Measurements from ENCODE around the gene ANP32A.

ANP32A gene

DNA sequence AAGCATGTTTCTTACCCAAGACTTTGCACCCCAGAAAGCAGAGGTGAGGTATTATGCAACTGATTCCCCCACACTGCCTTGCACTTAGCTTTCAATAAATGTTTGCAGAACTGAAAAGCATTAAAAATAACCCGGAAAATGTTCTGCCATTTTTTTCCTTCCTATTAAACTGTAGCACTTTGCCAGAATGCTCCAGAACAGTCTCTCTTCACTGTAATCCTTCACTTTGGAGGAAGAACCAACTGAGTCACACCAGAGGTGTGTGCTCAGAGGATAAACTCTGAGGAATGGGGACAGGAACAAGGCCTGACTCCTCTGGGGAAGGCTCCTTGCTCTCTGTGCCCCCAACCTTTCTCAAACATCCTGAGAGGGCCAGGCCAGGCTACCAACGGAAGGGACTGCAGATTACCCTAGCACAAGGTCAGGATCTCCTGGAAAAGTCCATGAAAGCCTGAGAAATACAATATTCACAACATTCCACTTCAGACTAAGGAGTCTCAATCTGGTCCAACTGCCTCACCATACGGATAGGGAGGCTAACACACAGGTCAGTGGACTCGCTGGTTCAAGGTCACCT lies 19.0 kb downstream of the ANP32A start:
- Histone ChIP-seq H3K27ac (ENCODE audit: low read depth, low read length) (no peak overlapping the region), H3K9ac (ENCODE audit: low read length in 5 of 5) (peak overlapping the region in 1 of 5 donors; percentile 19), H3K36me3 (ENCODE audit: control insufficient read depth in 5 of 5, insufficient read depth in 5 of 5, low read length in 5 of 5) (peaks cover 0 to 7% (median 3%) of the 10 kb centered on the region in 5 donors), H3K4me3 (ENCODE audit: low read depth in 1 of 5, low read length in 5 of 5) (no peak overlapping the region), H3K9me3 (ENCODE audit: control insufficient read depth in 5 of 5, low read length in 5 of 5) (no peaks in the 10 kb centered on the region), H3K4me1 (ENCODE audit: control insufficient read depth in 5 of 5, insufficient read depth in 5 of 5, low read length in 5 of 5) (peaks cover 4 to 46% (median 38%) of the 10 kb centered on the region in 5 donors), H3K27me3 (ENCODE audit: control insufficient read depth in 5 of 5, insufficient read depth in 4 of 5, low read length in 5 of 5) (no peaks in the 10 kb centered on the region)

DNA sequence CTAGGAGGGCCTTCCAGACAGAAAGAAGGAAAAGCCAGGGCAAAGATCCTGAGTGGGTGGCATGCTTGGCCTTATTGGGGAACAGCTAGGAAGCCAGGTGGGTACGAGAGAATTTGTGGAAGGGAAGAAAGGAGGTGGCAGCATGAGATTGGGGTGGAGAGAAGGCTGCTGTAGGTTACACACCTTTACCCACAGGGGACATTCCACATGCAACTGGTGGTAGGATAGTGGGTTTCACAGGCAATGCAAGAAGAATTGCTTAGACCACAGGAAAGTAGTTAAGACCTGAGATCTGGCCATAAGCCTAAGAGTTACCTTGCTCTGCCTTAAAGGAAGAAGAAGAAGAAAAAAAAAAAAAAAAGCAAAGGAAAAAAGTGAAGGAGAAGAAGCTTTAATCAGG lies 19.8 kb downstream of the ANP32A start:
- Histone ChIP-seq H3K9ac (ENCODE audit: low read length in 5 of 5) (peak overlapping the region in 1 of 5 donors; percentile 12), H3K4me1 (ENCODE audit: control insufficient read depth in 5 of 5, insufficient read depth in 5 of 5, low read length in 5 of 5) (peaks cover 7 to 47% (median 40%) of the 10 kb centered on the region in 5 donors), H3K36me3 (ENCODE audit: control insufficient read depth in 5 of 5, insufficient read depth in 5 of 5, low read length in 5 of 5) (peaks cover 0 to 6% (median 3%) of the 10 kb centered on the region in 5 donors), H3K9me3 (ENCODE audit: control insufficient read depth in 5 of 5, low read length in 5 of 5) (no peaks in the 10 kb centered on the region), H3K4me3 (ENCODE audit: low read depth in 1 of 5, low read length in 5 of 5) (no peak overlapping the region), H3K27me3 (ENCODE audit: control insufficient read depth in 5 of 5, insufficient read depth in 4 of 5, low read length in 5 of 5) (no peaks in the 10 kb centered on the region), H3K27ac (ENCODE audit: low read depth, low read length) (no peak overlapping the region)

DNA sequence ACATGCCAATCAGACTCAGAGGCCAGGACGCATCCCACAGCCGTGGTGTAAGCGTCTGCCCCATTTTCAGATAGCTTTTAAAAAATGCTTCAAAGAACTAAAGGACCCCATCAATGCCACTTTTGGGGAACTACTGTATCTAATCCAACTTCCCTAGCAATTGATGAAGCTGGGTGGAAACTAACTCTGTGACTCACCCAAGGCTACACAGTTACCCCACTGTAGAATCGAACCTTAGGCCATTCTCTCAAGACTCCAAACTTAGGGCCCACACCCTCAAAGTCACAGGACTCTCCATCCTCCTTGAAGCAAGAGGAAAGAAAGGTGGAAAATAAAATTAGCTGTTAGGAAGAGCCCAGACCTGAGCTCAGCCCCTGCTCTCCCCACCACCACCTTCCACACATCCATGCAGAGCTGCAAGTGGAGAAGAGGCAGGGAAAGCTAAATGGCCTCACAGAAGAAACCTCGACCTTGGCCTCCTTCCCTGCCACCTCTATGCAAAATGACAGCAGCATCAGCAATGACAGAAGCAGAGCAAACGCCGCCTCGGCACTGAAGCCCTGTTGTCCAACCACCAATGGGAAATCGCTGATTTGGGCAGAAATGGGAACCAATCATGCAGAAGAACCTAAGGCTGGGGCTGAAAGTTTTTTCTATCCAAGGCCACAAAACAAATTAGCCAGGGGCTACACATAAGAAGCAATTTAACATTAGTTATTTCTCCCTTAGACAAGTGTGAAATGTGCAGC lies 22.2 kb downstream of the ANP32A start:
- H3K9ac ChIP-seq (ENCODE audit: low read length in 5 of 5) = peak overlapping the region in 1 of 5 donors; percentile 7
- no peaks in the 10 kb centered on the region for H3K27me3 ChIP-seq (ENCODE audit: control insufficient read depth in 5 of 5, insufficient read depth in 4 of 5, low read length in 5 of 5)
- H3K4me1 ChIP-seq (ENCODE audit: control insufficient read depth in 5 of 5, insufficient read depth in 5 of 5, low read length in 5 of 5) = peaks cover 12 to 69% (median 64%) of the 10 kb centered on the region in 5 donors
- H3K9me3 ChIP-seq (ENCODE audit: control insufficient read depth in 5 of 5, low read length in 5 of 5) = no peaks in the 10 kb centered on the region
- no peak overlapping the region for H3K4me3 ChIP-seq (ENCODE audit: low read depth in 1 of 5, low read length in 5 of 5)
- H3K36me3 ChIP-seq (ENCODE audit: control insufficient read depth in 5 of 5, insufficient read depth in 5 of 5, low read length in 5 of 5) = peaks cover 0 to 6% (median 0%) of the 10 kb centered on the region in 5 donors
- peak overlapping the region; percentile 61 for H3K27ac ChIP-seq (ENCODE audit: low read depth, low read length)

DNA sequence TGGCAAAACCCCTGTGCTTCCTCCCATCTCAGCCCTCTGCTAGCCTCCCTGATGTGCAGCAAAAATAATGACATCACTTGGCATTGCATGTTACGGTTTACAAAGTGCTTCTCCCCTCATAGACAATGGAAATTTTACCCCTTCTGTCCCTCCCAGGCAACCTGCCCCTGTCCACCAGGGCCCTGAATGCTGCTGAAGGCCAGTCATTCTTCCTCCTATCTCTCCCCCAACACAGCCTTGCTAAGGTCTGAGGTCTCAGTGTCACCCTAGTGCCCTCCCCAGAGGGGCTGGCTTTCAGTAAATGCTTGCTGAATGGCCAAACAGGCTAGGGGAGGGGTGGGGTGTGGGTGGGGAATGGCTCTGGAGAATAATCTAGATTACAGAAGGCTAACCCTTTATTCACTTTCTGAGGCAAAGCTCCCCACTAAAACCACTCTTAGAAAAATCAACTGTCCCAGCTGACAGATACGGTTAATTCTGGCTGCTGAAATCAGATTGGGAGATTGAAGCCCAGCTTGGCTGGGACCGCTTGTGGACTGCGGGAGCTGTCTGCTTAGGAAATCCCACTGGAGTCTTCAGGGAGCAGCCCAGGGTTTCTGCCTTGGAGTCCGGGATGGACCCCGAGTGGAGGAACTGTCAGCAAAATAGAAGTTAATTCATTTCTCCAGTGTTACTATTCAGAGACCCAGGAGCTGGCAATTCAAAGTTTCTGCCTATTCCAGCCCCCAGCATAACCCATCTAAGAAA lies 22.9 kb downstream of the ANP32A start:
- Histone ChIP-seq H3K9ac (ENCODE audit: low read length in 5 of 5) (peak overlapping the region in 3 of 5 donors; percentile 2 to 26 (median 7)), H3K27ac (ENCODE audit: low read depth, low read length) (peak overlapping the region; percentile 61)

DNA sequence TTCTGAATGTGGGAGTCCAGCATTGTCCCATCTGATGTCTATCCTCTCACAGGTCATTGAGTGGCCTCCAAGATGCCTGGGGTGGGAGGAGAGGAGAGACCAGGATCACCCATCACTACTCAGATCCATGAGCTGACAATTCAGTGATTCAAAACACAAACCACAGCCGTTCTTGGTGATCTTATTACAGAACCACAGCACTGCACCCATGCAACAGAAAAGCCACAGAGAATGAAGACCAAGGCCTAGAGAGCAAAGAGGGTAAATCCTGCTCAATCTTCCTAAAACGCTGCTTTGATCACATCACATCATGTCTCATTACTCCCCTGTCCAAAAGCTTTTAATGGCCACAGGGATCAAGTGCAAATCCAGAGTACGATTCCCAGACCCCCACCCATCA lies 23.5 kb downstream of the ANP32A start:
- no peaks in the 10 kb centered on the region for H3K27me3 ChIP-seq (ENCODE audit: control insufficient read depth in 5 of 5, insufficient read depth in 4 of 5, low read length in 5 of 5)
- peak overlapping the region in 1 of 5 donors; percentile 2 for H3K9ac ChIP-seq (ENCODE audit: low read length in 5 of 5)
- H3K36me3 ChIP-seq (ENCODE audit: control insufficient read depth in 5 of 5, insufficient read depth in 5 of 5, low read length in 5 of 5) = peaks cover 0 to 3% (median 0%) of the 10 kb centered on the region in 5 donors
- H3K4me1 ChIP-seq (ENCODE audit: control insufficient read depth in 5 of 5, insufficient read depth in 5 of 5, low read length in 5 of 5) = peaks cover 12 to 81% (median 76%) of the 10 kb centered on the region in 5 donors
- H3K27ac ChIP-seq (ENCODE audit: low read depth, low read length) = peak overlapping the region; percentile 22
- H3K9me3 ChIP-seq (ENCODE audit: control insufficient read depth in 5 of 5, low read length in 5 of 5) = no peaks in the 10 kb centered on the region
- H3K4me3 ChIP-seq (ENCODE audit: low read depth in 1 of 5, low read length in 5 of 5) = no peak overlapping the region

More for the DNA sequence above, 22.9 kb downstream of the ANP32A start:
- H3K36me3 ChIP-seq (ENCODE audit: control insufficient read depth in 5 of 5, insufficient read depth in 5 of 5, low read length in 5 of 5) = peaks cover 0 to 3% (median 0%) of the 10 kb centered on the region in 5 donors
- H3K4me3 ChIP-seq (ENCODE audit: low read depth in 1 of 5, low read length in 5 of 5) = no peak overlapping the region
- H3K4me1 ChIP-seq (ENCODE audit: control insufficient read depth in 5 of 5, insufficient read depth in 5 of 5, low read length in 5 of 5) = peaks cover 12 to 75% (median 71%) of the 10 kb centered on the region in 5 donors
- no peaks in the 10 kb centered on the region for H3K27me3 ChIP-seq (ENCODE audit: control insufficient read depth in 5 of 5, insufficient read depth in 4 of 5, low read length in 5 of 5)
- H3K9me3 ChIP-seq (ENCODE audit: control insufficient read depth in 5 of 5, low read length in 5 of 5) = no peaks in the 10 kb centered on the region

DNA sequence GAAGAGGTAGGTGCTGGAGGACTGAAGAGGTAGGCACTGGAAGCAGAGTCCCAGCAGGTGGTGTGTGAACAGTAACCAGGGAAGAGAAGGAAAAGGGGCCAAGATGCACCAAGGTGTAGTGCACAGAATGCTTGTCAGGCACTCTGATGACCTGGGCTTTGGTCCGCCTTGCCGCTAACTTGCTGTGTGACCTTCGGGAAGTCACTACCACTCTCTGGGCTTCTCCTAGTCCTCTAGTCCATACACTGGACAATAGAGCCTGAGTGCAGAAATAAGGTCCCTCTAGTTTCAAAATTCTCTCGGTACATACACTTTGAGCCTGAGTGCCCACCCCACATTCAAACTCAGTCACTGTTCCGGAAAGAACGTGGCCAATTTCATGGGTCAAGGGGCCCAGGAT lies 24.1 kb downstream of the ANP32A start:
- no peak overlapping the region for H3K9ac ChIP-seq (ENCODE audit: low read length in 5 of 5)
- H3K36me3 ChIP-seq (ENCODE audit: control insufficient read depth in 5 of 5, insufficient read depth in 5 of 5, low read length in 5 of 5) = peaks cover 0 to 3% (median 0%) of the 10 kb centered on the region in 5 donors
- H3K4me1 ChIP-seq (ENCODE audit: control insufficient read depth in 5 of 5, insufficient read depth in 5 of 5, low read length in 5 of 5) = peaks cover 12 to 82% (median 76%) of the 10 kb centered on the region in 5 donors
- peak overlapping the region; percentile 22 for H3K27ac ChIP-seq (ENCODE audit: low read depth, low read length)
- H3K4me3 ChIP-seq (ENCODE audit: low read depth in 1 of 5, low read length in 5 of 5) = no peak overlapping the region
- no peaks in the 10 kb centered on the region for H3K27me3 ChIP-seq (ENCODE audit: control insufficient read depth in 5 of 5, insufficient read depth in 4 of 5, low read length in 5 of 5)
- H3K9me3 ChIP-seq (ENCODE audit: control insufficient read depth in 5 of 5, low read length in 5 of 5) = no peaks in the 10 kb centered on the region

DNA sequence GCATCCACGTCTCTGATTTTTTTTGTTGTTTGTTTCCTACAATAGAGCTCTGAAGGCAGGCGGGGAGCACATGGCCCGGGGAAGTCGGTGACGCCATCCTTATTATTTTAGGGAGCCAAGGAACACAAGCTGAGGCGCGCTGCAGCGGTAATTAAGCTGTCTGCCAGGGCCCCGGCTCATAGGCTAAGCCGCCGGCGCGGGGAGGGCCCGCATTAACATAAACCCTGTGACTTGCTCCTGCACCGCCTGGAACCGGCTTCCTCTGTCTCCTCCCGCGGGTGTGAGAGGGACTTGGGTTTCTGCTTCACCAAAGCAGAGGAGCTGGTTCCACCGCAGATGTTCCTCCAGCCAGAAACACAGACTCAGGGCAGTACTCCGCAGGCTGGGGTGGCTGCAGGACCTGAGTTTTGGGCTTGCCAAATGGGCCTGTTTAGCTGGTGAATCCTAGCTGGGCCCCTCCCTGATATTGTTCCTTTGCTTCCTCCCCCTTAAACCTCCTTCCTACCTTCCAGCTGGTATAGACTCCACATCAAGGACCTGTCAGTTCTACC lies 25.3 kb downstream of the ANP32A start:
- Histone ChIP-seq H3K4me1 (ENCODE audit: control insufficient read depth in 5 of 5, insufficient read depth in 5 of 5, low read length in 5 of 5) (peaks cover 15 to 91% (median 85%) of the 10 kb centered on the region in 5 donors), H3K36me3 (ENCODE audit: control insufficient read depth in 5 of 5, insufficient read depth in 5 of 5, low read length in 5 of 5) (peaks cover 0 to 3% (median 0%) of the 10 kb centered on the region in 5 donors), H3K9me3 (ENCODE audit: control insufficient read depth in 5 of 5, low read length in 5 of 5) (no peaks in the 10 kb centered on the region), H3K27ac (ENCODE audit: low read depth, low read length) (peak overlapping the region; percentile 67), H3K4me3 (ENCODE audit: low read depth in 1 of 5, low read length in 5 of 5) (peak overlapping the region; percentile 12 to 39 (median 25)), H3K27me3 (ENCODE audit: control insufficient read depth in 5 of 5, insufficient read depth in 4 of 5, low read length in 5 of 5) (no peaks in the 10 kb centered on the region), H3K9ac (ENCODE audit: low read length in 5 of 5) (peak overlapping the region; percentile 5 to 62 (median 32))

DNA sequence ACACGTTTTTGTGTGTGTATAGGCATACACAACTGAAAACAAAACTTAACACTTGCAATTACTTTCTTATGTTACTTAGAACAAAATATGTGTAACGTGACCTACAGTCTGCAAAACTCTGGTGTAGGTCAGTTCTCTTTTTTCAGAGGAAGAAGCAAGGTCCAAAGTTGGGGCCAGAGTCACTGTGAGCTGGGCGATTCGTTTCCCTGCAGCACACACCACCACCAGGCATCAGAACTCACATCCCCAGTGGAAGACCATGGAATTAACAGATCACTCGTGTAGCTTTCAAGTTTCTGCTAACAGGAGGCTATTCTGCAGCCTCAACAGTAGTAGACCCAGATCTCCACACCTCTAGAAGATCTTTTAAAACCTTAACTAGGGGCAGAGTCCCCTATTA lies 25.8 kb downstream of the ANP32A start:
- H3K9ac ChIP-seq (ENCODE audit: low read length in 5 of 5) = peak overlapping the region in 4 of 5 donors; percentile 6 to 57 (median 20)
- peak overlapping the region; percentile 12 to 39 (median 16) for H3K4me3 ChIP-seq (ENCODE audit: low read depth in 1 of 5, low read length in 5 of 5)
- peak overlapping the region; percentile 67 for H3K27ac ChIP-seq (ENCODE audit: low read depth, low read length)
- peaks cover 17 to 96% (median 90%) of the 10 kb centered on the region in 5 donors for H3K4me1 ChIP-seq (ENCODE audit: control insufficient read depth in 5 of 5, insufficient read depth in 5 of 5, low read length in 5 of 5)
- H3K36me3 ChIP-seq (ENCODE audit: control insufficient read depth in 5 of 5, insufficient read depth in 5 of 5, low read length in 5 of 5) = peaks cover 0 to 3% (median 0%) of the 10 kb centered on the region in 5 donors
- no peaks in the 10 kb centered on the region for H3K27me3 ChIP-seq (ENCODE audit: control insufficient read depth in 5 of 5, insufficient read depth in 4 of 5, low read length in 5 of 5)
- H3K9me3 ChIP-seq (ENCODE audit: control insufficient read depth in 5 of 5, low read length in 5 of 5) = no peaks in the 10 kb centered on the region

DNA sequence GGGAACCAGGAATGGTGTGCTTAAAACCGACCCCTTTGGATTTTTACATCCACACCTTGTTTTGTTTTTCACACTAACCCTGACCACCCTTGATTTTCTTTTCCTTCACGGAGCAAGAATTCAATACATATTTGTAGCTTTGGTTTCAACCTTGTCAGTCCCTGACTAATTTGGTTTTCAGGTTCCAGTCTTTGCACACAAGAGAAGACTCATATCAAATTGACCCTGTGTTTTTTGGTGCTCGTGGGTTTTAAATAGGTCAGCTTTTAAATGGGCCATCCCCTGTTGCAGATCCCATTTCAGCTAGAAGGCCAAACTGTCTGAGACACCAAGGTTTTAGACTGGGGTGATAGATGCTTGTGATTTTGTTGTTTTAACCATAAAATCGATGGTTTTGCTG lies 26.4 kb downstream of the ANP32A start:
- Histone ChIP-seq H3K36me3 (ENCODE audit: control insufficient read depth in 5 of 5, insufficient read depth in 5 of 5, low read length in 5 of 5) (peaks cover 0 to 3% (median 0%) of the 10 kb centered on the region in 5 donors), H3K9ac (ENCODE audit: low read length in 5 of 5) (peak overlapping the region in 3 of 5 donors; percentile 6 to 57 (median 9)), H3K4me1 (ENCODE audit: control insufficient read depth in 5 of 5, insufficient read depth in 5 of 5, low read length in 5 of 5) (peaks cover 18 to 96% (median 92%) of the 10 kb centered on the region in 5 donors), H3K4me3 (ENCODE audit: low read depth in 1 of 5, low read length in 5 of 5) (peak overlapping the region in 1 of 5 donors; percentile 12), H3K27ac (ENCODE audit: low read depth, low read length) (peak overlapping the region; percentile 43), H3K27me3 (ENCODE audit: control insufficient read depth in 5 of 5, insufficient read depth in 4 of 5, low read length in 5 of 5) (no peaks in the 10 kb centered on the region), H3K9me3 (ENCODE audit: control insufficient read depth in 5 of 5, low read length in 5 of 5) (no peaks in the 10 kb centered on the region)

Measured in subcutaneous abdominal adipose tissue (tissue), 5 donors.